Subcutaneous abdominal adipose tissue (tissue), 5 donors: ENCODE measurements around the gene CYP2C18.
"Not testable (repeated sequence)": the region's sequence is repeated elsewhere in the genome, so short reads cannot be mapped to it uniquely, and the experiment has no call there.

Experiments used
- H3K27ac ChIP-seq: one replicate; pipeline ENCODE4 v1.7.0; 2013; ENCODE audit warnings: low read depth, mild to moderate bottlenecking, inconsistent platforms, low read length, moderate library complexity
- H3K27me3 ChIP-seq, 5 donors: one replicate each; pipeline ENCODE4 v1.7.0; 2013; ENCODE audit warnings: low read length in 5 of 5, inconsistent platforms in 1 of 5; ENCODE audit not compliant: control insufficient read depth in 5 of 5, insufficient read depth in 4 of 5
- H3K36me3 ChIP-seq, 5 donors: one replicate each; pipeline ENCODE4 v1.7.0; 2013; ENCODE audit warnings: low read length in 5 of 5; ENCODE audit not compliant: control insufficient read depth in 5 of 5, insufficient read depth in 5 of 5
- H3K4me1 ChIP-seq, 5 donors: one replicate each; pipeline ENCODE4 v1.7.0; 2013; ENCODE audit warnings: low read length in 5 of 5, mild to moderate bottlenecking in 3 of 5, moderate library complexity in 1 of 5; ENCODE audit not compliant: control insufficient read depth in 5 of 5, insufficient read depth in 5 of 5
- H3K4me3 ChIP-seq, 5 donors: one replicate each; pipeline ENCODE4 v1.7.0; 2013; ENCODE audit warnings: low read length in 5 of 5, low read depth in 1 of 5
- H3K9ac ChIP-seq, 5 donors: one replicate each; pipeline ENCODE4 v1.7.0; 2013; ENCODE audit warnings: low read length in 5 of 5, mild to moderate bottlenecking in 4 of 5, moderate library complexity in 3 of 5
- H3K9me3 ChIP-seq, 5 donors: one replicate each; pipeline ENCODE4 v1.7.0; 2013; ENCODE audit warnings: low read length in 5 of 5; ENCODE audit not compliant: control insufficient read depth in 5 of 5
- donor health status: healthy.
- donor health status: healthy.
- donor health status: healthy.
- donor health status: healthy.
- donor health status: healthy.

CYP2C18 gene

GRCh38 chr10:94683214-94684054, at the start of gene CYP2C18:
Gene CYP2C18, plus strand, starts transcription at chr10:94683729. Its CDS starts 91 bp downstream, at chr10:94683820.
- Histone ChIP-seq H3K4me3 (no peak within 1 kb of the TSS), H3K36me3 (no peaks in the 10 kb centered on the region), H3K9ac (no peak within 1 kb of the TSS), H3K27ac (no peak within 1 kb of the TSS), H3K9me3 (peaks cover 0 to 8% (median 4%) of the 10 kb centered on the region in 5 donors), H3K4me1 (peaks cover 0 to 9% (median 0%) of the 10 kb centered on the region in 5 donors), H3K27me3 (no peaks in the 10 kb centered on the region)

- not testable (repeated sequence) for H3K27me3 ChIP-seq, H3K27ac ChIP-seq, H3K4me3 ChIP-seq, H3K36me3 ChIP-seq, H3K9ac ChIP-seq
- H3K4me1 ChIP-seq, result peaks cover 0 to 16% (median 9%) of the 10 kb centered on the region in 5 donors
- peaks cover 0 to 11% (median 3%) of the 10 kb centered on the region in 5 donors for H3K9me3 ChIP-seq
These were observed 45.4 kb upstream of the CYP2C18 start for GRCh38 chr10:94638097-94638496.

GRCh38 chr10:94639902-94640301, 43.6 kb upstream of the CYP2C18 start:
- Histone ChIP-seq H3K27me3 (no peaks in the 10 kb centered on the region), H3K27ac (no peak overlapping the region), H3K9ac (no peak overlapping the region), H3K4me3 (peak overlapping the region in 2 of 5 donors; percentile 45 to 76), H3K4me1 (peaks cover 0 to 16% (median 9%) of the 10 kb centered on the region in 5 donors), H3K9me3 (peaks cover 0 to 10% (median 3%) of the 10 kb centered on the region in 5 donors), H3K36me3 (no peaks in the 10 kb centered on the region)

GRCh38 chr10:94640562-94640961, 43.0 kb upstream of the CYP2C18 start:
- H3K9me3 ChIP-seq, result peaks cover 0 to 10% (median 3%) of the 10 kb centered on the region in 5 donors
- no peaks in the 10 kb centered on the region for H3K27me3 ChIP-seq
- no peak overlapping the region for H3K9ac ChIP-seq
- H3K4me1 ChIP-seq, result peaks cover 0 to 16% (median 9%) of the 10 kb centered on the region in 5 donors
- H3K27ac ChIP-seq, result no peak overlapping the region
- no peaks in the 10 kb centered on the region for H3K36me3 ChIP-seq
- H3K4me3 ChIP-seq, result peak overlapping the region in 3 of 5 donors; percentile 44 to 76 (median 45)

- no peaks in the 10 kb centered on the region for H3K36me3 ChIP-seq
- H3K4me3 ChIP-seq, result no peak overlapping the region
- peaks cover 0 to 16% (median 9%) of the 10 kb centered on the region in 5 donors for H3K4me1 ChIP-seq
- no peaks in the 10 kb centered on the region for H3K27me3 ChIP-seq
- peaks cover 0 to 10% (median 3%) of the 10 kb centered on the region in 5 donors for H3K9me3 ChIP-seq
- no peak overlapping the region for H3K9ac ChIP-seq
- no peak overlapping the region for H3K27ac ChIP-seq
These were observed 42.0 kb upstream of the CYP2C18 start for GRCh38 chr10:94641480-94641879.

GRCh38 chr10:94644352-94644751, 39.2 kb upstream of the CYP2C18 start:
- Histone ChIP-seq H3K27me3 (no peaks in the 10 kb centered on the region), H3K4me3 (no peak overlapping the region), H3K27ac (no peak overlapping the region), H3K36me3 (no peaks in the 10 kb centered on the region), H3K4me1 (peaks cover 0 to 16% (median 9%) of the 10 kb centered on the region in 5 donors), H3K9me3 (peaks cover 0 to 3% (median 0%) of the 10 kb centered on the region in 5 donors), H3K9ac (no peak overlapping the region)

GRCh38 chr10:94645285-94645684, 38.2 kb upstream of the CYP2C18 start:
- Histone ChIP-seq H3K27ac (no peak overlapping the region), H3K36me3 (no peaks in the 10 kb centered on the region), H3K27me3 (no peaks in the 10 kb centered on the region)

GRCh38 chr10:94655201-94655600, 28.3 kb upstream of the CYP2C18 start:
- H3K27ac ChIP-seq, H3K4me1 ChIP-seq, H3K4me3 ChIP-seq, H3K9ac ChIP-seq, H3K36me3 ChIP-seq, H3K27me3 ChIP-seq: not testable (repeated sequence)
- H3K9me3 ChIP-seq, result peaks cover 0 to 13% (median 11%) of the 10 kb centered on the region in 5 donors

More at GRCh38 chr10:94645285-94645684, 38.2 kb upstream of the CYP2C18 start:
- Histone ChIP-seq H3K4me1 (peaks cover 0 to 9% (median 3%) of the 10 kb centered on the region in 5 donors), H3K9me3 (peaks cover 0 to 3% (median 0%) of the 10 kb centered on the region in 5 donors), H3K9ac (no peak overlapping the region), H3K4me3 (no peak overlapping the region)

GRCh38 chr10:94663061-94663460, 20.5 kb upstream of the CYP2C18 start:
- not testable (repeated sequence) for H3K9ac ChIP-seq, H3K27ac ChIP-seq, H3K4me3 ChIP-seq, H3K36me3 ChIP-seq, H3K4me1 ChIP-seq, H3K27me3 ChIP-seq, H3K9me3 ChIP-seq

- Histone ChIP-seq H3K4me1 (no peaks in the 10 kb centered on the region), H3K27me3 (no peaks in the 10 kb centered on the region), H3K9ac (no peak overlapping the region), H3K4me3 (no peak overlapping the region), H3K9me3 (peaks cover 0 to 3% (median 0%) of the 10 kb centered on the region in 5 donors), H3K27ac (no peak overlapping the region), H3K36me3 (no peaks in the 10 kb centered on the region)
These were observed 17.0 kb upstream of the CYP2C18 start for GRCh38 chr10:94666391-94667102.
